ENCODE results near the gene LETMD1. TPM values are rescaled to one million over a fixed set of nuclear protein-coding genes. Genes with fewer than 3 reads are reported as not detected.

The LETMD1 gene
- total and polyA plus RNA-seq, 11 donors, result 13.6 to 34.4 (median 22.7) TPM

DNA sequence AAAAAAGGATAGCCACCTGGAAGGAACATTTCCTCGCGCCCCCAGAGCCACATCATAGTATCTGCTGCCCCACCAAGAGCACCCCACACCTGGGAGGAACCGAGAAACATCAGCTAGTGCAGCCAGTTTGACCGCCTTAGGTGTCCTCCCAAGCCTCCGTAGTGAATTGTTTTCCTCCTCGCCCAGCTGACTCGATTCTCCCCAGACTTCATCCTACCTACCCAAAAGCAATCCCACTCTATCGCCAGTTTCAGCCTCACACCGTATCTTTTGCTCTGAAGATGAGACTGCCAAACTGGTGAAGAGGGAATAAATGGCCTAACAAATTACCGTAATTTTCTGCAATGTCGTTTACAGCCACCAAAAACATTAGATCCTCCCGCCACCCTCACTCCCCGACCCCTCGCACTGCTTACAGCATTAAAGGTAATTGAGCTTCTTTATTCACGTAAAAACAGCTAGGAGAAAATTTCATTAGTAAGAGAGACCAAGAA is 20.7 kb upstream of the LETMD1 start:
- Histone ChIP-seq H3K27ac (no peak overlapping the region), H3K27me3 (no peaks in the 10 kb centered on the region), H3K9me3 (no peaks in the 10 kb centered on the region), H3K36me3 (no peaks in the 10 kb centered on the region), H3K4me3 (no peak overlapping the region), H3K4me1 (peaks cover 0 to 41% (median 16%) of the 10 kb centered on the region in 12 donors)
- ATAC-seq, result no peak
- intact Hi-C loops (cut with DNase I), result no loop called here
- 92 to 93% (median 93%) methylated on average over 15 of the region's 15 CpGs for WGBS, 4 donors
- DNase-seq, result no peak
- TF ChIP-seq, protein P1, sequence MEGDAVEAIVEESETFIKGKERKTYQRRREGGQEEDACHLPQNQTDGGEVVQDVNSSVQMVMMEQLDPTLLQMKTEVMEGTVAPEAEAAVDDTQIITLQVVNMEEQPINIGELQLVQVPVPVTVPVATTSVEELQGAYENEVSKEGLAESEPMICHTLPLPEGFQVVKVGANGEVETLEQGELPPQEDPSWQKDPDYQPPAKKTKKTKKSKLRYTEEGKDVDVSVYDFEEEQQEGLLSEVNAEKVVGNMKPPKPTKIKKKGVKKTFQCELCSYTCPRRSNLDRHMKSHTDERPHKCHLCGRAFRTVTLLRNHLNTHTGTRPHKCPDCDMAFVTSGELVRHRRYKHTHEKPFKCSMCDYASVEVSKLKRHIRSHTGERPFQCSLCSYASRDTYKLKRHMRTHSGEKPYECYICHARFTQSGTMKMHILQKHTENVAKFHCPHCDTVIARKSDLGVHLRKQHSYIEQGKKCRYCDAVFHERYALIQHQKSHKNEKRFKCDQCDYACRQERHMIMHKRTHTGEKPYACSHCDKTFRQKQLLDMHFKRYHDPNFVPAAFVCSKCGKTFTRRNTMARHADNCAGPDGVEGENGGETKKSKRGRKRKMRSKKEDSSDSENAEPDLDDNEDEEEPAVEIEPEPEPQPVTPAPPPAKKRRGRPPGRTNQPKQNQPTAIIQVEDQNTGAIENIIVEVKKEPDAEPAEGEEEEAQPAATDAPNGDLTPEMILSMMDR (IDR thresholded peaks at IDR 0.05), result no peak
- no peak for TF ChIP-seq POLR2A (IDR thresholded peaks at IDR 0.05)

DNA sequence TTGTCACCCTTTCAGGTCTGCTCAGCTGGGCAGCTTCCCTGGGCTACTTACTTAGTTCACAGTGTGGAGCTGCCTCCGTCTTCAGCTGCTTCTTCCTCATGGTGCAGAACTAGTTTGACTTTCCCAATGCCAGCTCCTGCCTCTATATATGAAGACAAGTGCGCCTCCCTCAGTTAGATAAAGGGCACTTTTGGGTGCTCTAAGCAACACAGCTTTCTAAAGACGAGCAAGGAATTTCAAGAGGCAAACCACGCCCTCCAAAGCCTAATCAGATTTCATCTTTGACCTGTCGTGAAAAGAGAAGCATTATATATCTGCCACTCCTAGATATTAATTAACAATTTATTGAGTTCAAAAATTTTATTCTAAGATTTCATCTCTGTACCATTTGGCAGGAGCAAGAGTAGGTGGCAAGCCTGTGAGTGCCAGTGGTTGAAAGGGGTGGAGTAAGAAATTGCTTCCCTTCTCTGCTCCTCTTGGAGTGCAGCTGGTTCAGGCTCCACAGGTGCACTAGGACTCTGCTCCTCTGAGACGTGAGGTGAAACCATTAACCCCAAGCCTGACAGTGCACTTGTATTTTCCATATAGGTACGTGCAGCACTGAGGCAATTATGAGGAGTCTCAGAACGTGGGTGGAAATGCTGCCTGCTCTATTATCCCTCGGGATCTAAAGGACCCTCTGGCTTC is 19.9 kb upstream of the LETMD1 start:
- Histone ChIP-seq H3K36me3 (no peaks in the 10 kb centered on the region), H3K27ac (no peak overlapping the region), H3K27me3 (no peaks in the 10 kb centered on the region), H3K4me1 (peaks cover 0 to 32% (median 16%) of the 10 kb centered on the region in 12 donors), H3K9me3 (no peaks in the 10 kb centered on the region), H3K4me3 (no peak overlapping the region)
- intact Hi-C loops (cut with DNase I), result no loop called here
- WGBS, 4 donors, result 30 to 33% (median 31%) methylated on average over 9 of the region's 9 CpGs
- DNase-seq (no peak), ATAC-seq (no peak)
- TF ChIP-seq POLR2A (IDR thresholded peaks at IDR 0.05), result no peak
- TF ChIP-seq, protein P1 (IDR thresholded peaks at IDR 0.05), result peak in 3 of 12 donors; percentile 13 to 22 (median 14)

DNA sequence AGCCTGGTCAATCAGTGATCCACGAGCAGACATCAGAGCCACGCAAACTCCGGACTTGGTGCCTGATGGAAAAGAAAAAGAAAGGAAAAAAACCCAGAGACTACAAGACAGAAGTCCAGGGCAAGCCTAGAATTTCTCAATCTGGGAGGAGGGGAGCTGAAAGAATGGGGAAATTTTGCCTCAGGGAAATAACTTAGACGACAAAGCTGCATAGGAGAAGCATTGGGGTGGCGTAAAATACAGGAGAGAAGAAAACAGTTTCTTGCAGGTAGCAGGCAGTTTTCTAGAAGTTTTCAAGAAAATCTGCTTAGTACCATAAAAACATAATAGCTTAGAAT is 19.3 kb upstream of the LETMD1 start:
- DNase-seq, result no peak
- intact Hi-C loops (cut with DNase I), result no loop called here
- H3K27me3 ChIP-seq, result no peaks in the 10 kb centered on the region
- peaks cover 0 to 27% (median 14%) of the 10 kb centered on the region in 12 donors for H3K4me1 ChIP-seq
- TF ChIP-seq, protein P1 (IDR thresholded peaks at IDR 0.05), result no peak
- TF ChIP-seq POLR2A (IDR thresholded peaks at IDR 0.05), result no peak
- no peaks in the 10 kb centered on the region for H3K36me3 ChIP-seq
- WGBS, 4 donors, result 71 to 77% (median 76%) methylated on average over 5 of the region's 5 CpGs
- H3K9me3 ChIP-seq, result no peaks in the 10 kb centered on the region
- H3K27ac ChIP-seq, result no peak overlapping the region
- H3K4me3 ChIP-seq, result no peak overlapping the region
- ATAC-seq, result no peak

DNA sequence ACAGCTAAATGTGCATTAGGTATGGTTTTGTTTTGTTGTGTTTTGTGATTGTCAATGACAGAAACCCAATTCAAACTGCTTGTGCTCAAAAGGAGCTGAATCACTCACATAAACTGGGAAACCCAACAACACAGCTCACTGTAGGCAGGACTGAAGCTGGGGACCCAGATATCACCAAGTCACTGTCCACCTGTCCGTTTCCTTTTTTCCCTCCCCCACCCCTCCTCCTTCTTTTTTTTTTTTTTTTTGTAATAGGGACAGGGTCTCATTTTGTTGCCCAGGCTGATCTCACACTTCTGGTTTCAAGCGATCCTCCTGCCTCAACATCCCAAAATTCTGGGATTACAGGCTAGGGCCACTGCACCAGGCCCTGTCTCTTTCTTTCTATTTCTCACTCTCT is 15.1 kb upstream of the LETMD1 start:
- no peaks in the 10 kb centered on the region for H3K36me3 ChIP-seq
- H3K9me3 ChIP-seq, result no peaks in the 10 kb centered on the region
- intact Hi-C loops (cut with DNase I), result no loop called here
- DNase-seq (no peak), ATAC-seq (no peak)
- H3K4me3 ChIP-seq, result no peak overlapping the region
- 74 to 87% (median 78%) methylated on average over 2 of the region's 2 CpGs for WGBS, 4 donors
- TF ChIP-seq, protein P1 (IDR thresholded peaks at IDR 0.05), result no peak
- no peak for TF ChIP-seq POLR2A (IDR thresholded peaks at IDR 0.05)
- peaks cover 0 to 7% (median 0%) of the 10 kb centered on the region in 12 donors for H3K4me1 ChIP-seq
- no peaks in the 10 kb centered on the region for H3K27me3 ChIP-seq
- no peak overlapping the region for H3K27ac ChIP-seq

Data from heart left ventricle (tissue), 16 donors.